HepG2 (cell line): ENCODE data around the gene ADAMTS17. TPM values are rescaled to one million over a fixed set of nuclear protein-coding genes. Genes with fewer than 3 reads are reported as not detected.

Experiments
- ATAC-seq: fragments of 200-7000 bp; cut with Tn5 transposase; 3 replicates; pipeline ENCODE4 v1.9.1; 2020; ENCODE audit warnings: mild to moderate bottlenecking, moderate library complexity
- BruUV-seq: library from RNA; stranded (reverse); fragments of 400-500 nt; replicated peaks from 2 replicates; lab custom pipeline; 2021; lab: Mats Ljungman, UMichigan
- CTCF ChIA-PET: fragments of 300-600 bp; formaldehyde crosslinking; extraction: SDS; loops from one replicate; lab custom pipeline; 2021; ENCODE audit warnings: low total read pairs, inconsistent platforms, low intra/inter-chr PET ratio; lab: Yijun Ruan, JAX
- POLR2A ChIA-PET: fragments of 350-600 bp; sonication (Branson Sonifier 250); formaldehyde crosslinking; loops from one replicate; lab custom pipeline; 2020; ENCODE audit warnings: antibody characterized with exemption, inconsistent platforms; lab: Yijun Ruan, JAX
- DNase-seq: peaks from one replicate; pipeline ENCODE4 v3.0.0-alpha.2; 2015; ENCODE audit warnings: low spot score
- FAIRE-seq: peaks from 3 replicates; lab custom pipeline; 2011; peaks lifted over from hg19 to GRCh38; lab: Jason Lieb, UNC
- H2AFZ ChIP-seq: one replicate; pipeline ENCODE4 v1.6.1; 2011; ENCODE audit warnings: low read length, inconsistent platforms
- H3K27ac ChIP-seq: fragments of 300-600 bp; 3 replicates; pipeline ENCODE4 v1.8.0; 2011; ENCODE audit warnings: mixed run types, mild to moderate bottlenecking, mixed read lengths, low read length, inconsistent platforms; ENCODE audit not compliant: insufficient read depth; ENCODE audit errors: extremely low read length
- H3K27me3 ChIP-seq, 2 experiments: fragments of 200-600 bp in 1 of 2; 2 replicates in 1 of 2; 3 replicates in 1 of 2; pipeline versions ENCODE4 v1.6.0 to v1.8.0; 2011; ENCODE audit warnings: low read length in 2 of 2, mild to moderate bottlenecking in 2 of 2, moderate library complexity in 2 of 2, inconsistent platforms in 1 of 2; ENCODE audit not compliant: insufficient read depth in 2 of 2, control insufficient read depth in 1 of 2
- H3K36me3 ChIP-seq, 2 experiments: fragments of 200-600 bp in 1 of 2; replicated peaks in 1 of 2; 2 replicates in 1 of 2; 3 replicates in 1 of 2; pipeline versions ENCODE4 v1.5.1 to v1.8.0; 2011; ENCODE audit warnings: low read length in 2 of 2, inconsistent platforms in 1 of 2; ENCODE audit not compliant: insufficient read depth in 2 of 2, control insufficient read depth in 1 of 2
- H3K4me1 ChIP-seq: 2 replicates; pipeline ENCODE4 v1.5.1; 2012; ENCODE audit warnings: low read length, inconsistent platforms; ENCODE audit not compliant: insufficient read depth
- H3K4me2 ChIP-seq: 2 replicates; pipeline ENCODE4 v1.6.0; 2011; ENCODE audit warnings: low read depth, low read length, inconsistent platforms
- H3K4me3 ChIP-seq, 3 experiments: fragments of 200-600 bp in 1 of 3; sonication (generic), shearing (Covaris generic) in 1 of 3; replicated peaks in 1 of 3; 2 replicates each; pipeline ENCODE4 v1.5.1; 2011 to 2016; ENCODE audit warnings: low read length in 3 of 3, inconsistent platforms in 2 of 3, low read depth in 2 of 3, mild to moderate bottlenecking in 2 of 3, control low read depth in 1 of 3, mixed read lengths in 1 of 3; ENCODE audit not compliant: insufficient read depth in 1 of 3
- H3K79me2 ChIP-seq: one replicate; pipeline ENCODE4 v1.6.1; 2011; ENCODE audit warnings: low read length, inconsistent platforms; ENCODE audit not compliant: insufficient read depth
- H3K9ac ChIP-seq: 2 replicates; pipeline ENCODE4 v1.6.0; 2011; ENCODE audit warnings: mild to moderate bottlenecking, low read depth, low read length, inconsistent platforms; ENCODE audit not compliant: insufficient read depth
- H3K9me3 ChIP-seq: 2 replicates; pipeline ENCODE4 v1.5.1; 2012; ENCODE audit warnings: mild to moderate bottlenecking, low read length
- H4K20me1 ChIP-seq: 2 replicates; pipeline ENCODE4 v1.6.0; 2011; ENCODE audit warnings: inconsistent platforms, mild to moderate bottlenecking, low read length, moderate library complexity; ENCODE audit not compliant: insufficient read depth
- HNRNPLL ChIP-seq: fragments of 200-400 bp; formaldehyde crosslinking; IDR thresholded peaks from 2 replicates; pipeline ENCODE4 v1.6.1; 2017; ENCODE audit warnings: mild to moderate bottlenecking, low read depth, low read length; ENCODE audit not compliant: poor library complexity, severe bottlenecking
- NR2C2 ChIP-seq: sonication (generic); formaldehyde crosslinking; IDR thresholded peaks from 2 replicates; pipeline ENCODE4 v1.4.0; 2020; ENCODE audit warnings: missing genetic modification reagents, mild to moderate bottlenecking, moderate library complexity, borderline replicate concordance
- SNAI1 ChIP-seq: sonication (generic); formaldehyde crosslinking; IDR thresholded peaks from 2 replicates; pipeline ENCODE4 v1.5.0; 2020; ENCODE audit warnings: mild to moderate bottlenecking, missing genetic modification reagents, borderline replicate concordance
- ZFP1 ChIP-seq: IDR thresholded peaks from 2 replicates; pipeline ENCODE4 v1.6.1; 2016
- ZNF468 ChIP-seq: sonication (generic); formaldehyde crosslinking; IDR thresholded peaks from 2 replicates; pipeline ENCODE4 v1.8.0; 2022; ENCODE audit warnings: mild to moderate bottlenecking, moderate library complexity, missing genetic modification reagents
- ZNF713 ChIP-seq: sonication (generic); formaldehyde crosslinking; IDR thresholded peaks from 2 replicates; pipeline ENCODE4 v1.4.0; 2020; ENCODE audit warnings: mild to moderate bottlenecking, missing genetic modification reagents
- WGBS: methylation state at CpG from one replicate; pipeline ENCODE4 v1.1.6; 2017; ENCODE audit warnings: low lambda C conversion rate; 5-methylcytosine and 5-hydroxymethylcytosine counted together
- in situ Hi-C: cut with HindIII; loops from 2 replicates; pipeline ENCODE4 v1.10.0; 2017; ENCODE audit warnings: low pct_unique_long_range_greater_than_20kb; ENCODE audit not compliant: extremely low pct_ligation_motif_present
- intact Hi-C: fragments of 100-400 bp; cut with micrococcal nuclease; formaldehyde crosslinking; loops from one replicate; pipeline ENCODE4 v1.10.0; 2022; ENCODE audit not compliant: unreplicated experiment
- polyA plus RNA-seq, 8 experiments: library from polyadenylated mRNA; depleted of rRNA in 3 of 8; stranded (reverse) in 7 of 8; unstranded in 1 of 8; fragments of >200 nt; fragmentation: Illumina TruSeq in 4 of 8; extraction: Trizol in 4 of 8; gene quantifications; 2 replicates each; pipeline versions ENCODE4 v1.2.1 to v1.2.3, GENCODE V29; 2011 to 2016; ENCODE audit warnings: low read depth in 4 of 8, missing spikeins in 1 of 8, mixed read lengths in 1 of 8; ENCODE audit not compliant: insufficient read depth in 1 of 8
- total RNA-seq, 5 experiments: library from RNA; depleted of rRNA; stranded (reverse); fragments of >200 nt; fragmentation: Illumina TruSeq; extraction: Trizol; gene quantifications; 2 replicates each; pipeline ENCODE4 v1.2.3, GENCODE V29; 2016; ENCODE audit warnings: low read depth in 1 of 5
- TF ChIP-seq, protein P1 (sequence below): sonication (generic); formaldehyde crosslinking; conservative IDR thresholded peaks from 2 replicates; pipeline ENCODE4 v1.4.0; 2020; ENCODE audit warnings: missing genetic modification reagents
- TF ChIP-seq, protein P2 (sequence below): sonication (generic); formaldehyde crosslinking; IDR thresholded peaks from 2 replicates; pipeline ENCODE4; 2020; ENCODE audit warnings: missing genetic modification reagents, mild to moderate bottlenecking, borderline replicate concordance
- TF ChIP-seq, protein P3 (sequence below): sonication (generic); formaldehyde crosslinking; IDR thresholded peaks from 2 replicates; pipeline ENCODE4 v1.4.0; 2020; ENCODE audit warnings: mild to moderate bottlenecking, missing genetic modification reagents

Gene ADAMTS17
- total and polyA plus RNA-seq, 2 of the 13 experiments (the other 11 are each of a cell fraction or from before 2014, with no cell fraction given): 0.02 to 0.04 TPM

DNA sequence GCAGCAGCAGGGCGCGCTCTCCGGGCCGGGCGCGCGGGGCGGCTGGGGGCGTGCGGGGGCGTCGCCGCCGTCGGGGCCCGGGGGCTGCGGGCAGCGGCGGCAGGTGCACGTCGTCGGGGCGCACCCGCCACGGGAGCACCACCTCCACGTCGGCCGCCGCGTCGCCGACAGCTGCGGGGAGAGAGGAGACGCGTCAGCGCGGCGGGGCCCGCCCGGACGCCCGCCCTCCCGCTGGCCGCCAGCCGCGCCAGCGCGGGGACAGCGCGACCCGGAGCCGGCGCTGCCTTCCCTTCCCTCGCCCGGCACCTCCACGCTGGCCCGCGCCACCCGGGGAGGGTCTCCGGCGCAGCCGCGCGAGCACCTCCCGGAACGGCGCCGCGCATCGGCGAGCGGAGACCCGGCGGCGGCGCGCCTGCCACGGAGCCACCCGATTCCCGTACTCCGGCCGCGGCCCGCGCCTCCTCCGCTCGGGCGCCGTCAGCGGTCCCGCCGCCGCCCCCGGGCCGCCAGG is 481 bp downstream of the ADAMTS17 start:
- POLR2A ChIA-PET: no interaction called here
- no peak overlapping the region for H2AFZ ChIP-seq
- in situ Hi-C loops: loop anchor here (25.0 kb wide), 2 partner anchors 404 to 1079 kb away; partner anchors contain the start of gene LRRC28
- no peaks in the 10 kb centered on the region for H4K20me1 ChIP-seq
- no peaks in the 10 kb centered on the region for H3K9me3 ChIP-seq
- WGBS: no CpG with 5 or more reads among the region's 95 CpGs
- H3K27ac ChIP-seq: no peak overlapping the region
- peak overlapping the region; percentile 48 to 69 (median 55); a peak in 4 of 6 replicates for H3K4me3 ChIP-seq
- CTCF ChIA-PET: interaction anchor here (1.3 to 1.9 kb wide), 2 partner anchors 9 to 42 kb away, joined by 3 to 12 read pairs; no protein-coding TSS in a partner anchor
- no peak for DNase-seq
- ATAC-seq: no peak
- H3K9ac ChIP-seq: no peak overlapping the region
- BruUV-seq: no TSS peak
- peaks cover 14% of the 10 kb centered on the region for H3K4me1 ChIP-seq
- H3K36me3 ChIP-seq: no peaks in the 10 kb centered on the region
- H3K27me3 ChIP-seq: peaks cover 2 to 31% of the 10 kb centered on the region in 2 experiments
- FAIRE-seq: no peak
- H3K79me2 ChIP-seq: no peaks in the 10 kb centered on the region
- H3K4me2 ChIP-seq: peak overlapping the region; percentile 66
- no peak for TF ChIP-seq NR2C2 (CRISPR knock-in tag)
- TF ChIP-seq, protein P1, sequence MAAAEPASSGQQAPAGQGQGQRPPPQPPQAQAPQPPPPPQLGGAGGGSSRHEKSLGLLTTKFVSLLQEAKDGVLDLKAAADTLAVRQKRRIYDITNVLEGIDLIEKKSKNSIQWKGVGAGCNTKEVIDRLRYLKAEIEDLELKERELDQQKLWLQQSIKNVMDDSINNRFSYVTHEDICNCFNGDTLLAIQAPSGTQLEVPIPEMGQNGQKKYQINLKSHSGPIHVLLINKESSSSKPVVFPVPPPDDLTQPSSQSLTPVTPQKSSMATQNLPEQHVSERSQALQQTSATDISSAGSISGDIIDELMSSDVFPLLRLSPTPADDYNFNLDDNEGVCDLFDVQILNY (CRISPR knock-in tag): no peak
- TF ChIP-seq HNRNPLL: peak; percentile 64
- intact Hi-C loops: loop anchor here (5.0 kb wide), 1 partner anchor 41 kb away; no protein-coding TSS in a partner anchor

DNA sequence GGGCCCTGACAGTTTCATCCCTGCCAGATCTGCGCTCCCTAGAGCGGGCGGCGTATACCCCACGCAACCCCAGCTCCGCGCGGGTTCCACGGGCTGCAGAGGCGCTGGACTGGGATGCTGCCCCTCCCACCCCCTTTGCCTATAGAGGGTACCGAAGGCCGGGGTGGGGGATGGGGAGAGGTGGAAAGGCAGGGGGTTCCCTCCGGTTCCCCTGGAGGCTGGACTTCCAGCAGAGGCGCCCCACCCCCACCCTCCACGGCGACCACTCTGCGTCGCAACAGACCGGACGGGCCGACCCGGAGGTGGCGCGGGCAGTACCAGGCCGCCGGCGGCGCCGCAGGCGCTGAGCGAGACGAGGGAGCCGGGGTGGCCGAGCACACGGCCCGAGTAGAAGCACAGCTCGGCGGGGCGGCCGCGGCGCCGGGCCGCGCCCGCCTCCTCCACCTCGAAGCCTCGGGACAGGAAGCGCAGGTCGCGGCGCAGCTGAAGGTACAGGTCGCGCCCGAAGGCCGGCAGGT is 995 bp downstream of the ADAMTS17 start:
- intact Hi-C loops (loop anchor here (5.0 kb wide), 1 partner anchor 42 kb away; no protein-coding TSS in a partner anchor), in situ Hi-C loops (loop anchor here (25.0 kb wide), 2 partner anchors 403 to 1078 kb away; partner anchors contain the start of gene LRRC28)
- no TSS peak for BruUV-seq
- 76% methylated on average over 46 of the region's 56 CpGs for WGBS
- POLR2A ChIA-PET: no interaction called here
- Histone ChIP-seq H3K9ac (no peak overlapping the region), H3K27me3 (peaks cover 2 to 31% of the 10 kb centered on the region in 2 experiments), H3K36me3 (no peaks in the 10 kb centered on the region), H4K20me1 (no peaks in the 10 kb centered on the region), H2AFZ (no peak overlapping the region), H3K4me1 (peaks cover 14% of the 10 kb centered on the region), H3K4me3 (no peak overlapping the region), H3K27ac (no peak overlapping the region), H3K4me2 (no peak overlapping the region), H3K9me3 (no peaks in the 10 kb centered on the region), H3K79me2 (no peaks in the 10 kb centered on the region)
- no peak for DNase-seq
- FAIRE-seq: no peak
- CTCF ChIA-PET: no interaction called here
- no peak for ATAC-seq
- no peak for TF ChIP-seq ZNF468 (CRISPR knock-in tag)
- TF ChIP-seq SNAI1 (CRISPR knock-in tag): no peak
- TF ChIP-seq, protein P2, sequence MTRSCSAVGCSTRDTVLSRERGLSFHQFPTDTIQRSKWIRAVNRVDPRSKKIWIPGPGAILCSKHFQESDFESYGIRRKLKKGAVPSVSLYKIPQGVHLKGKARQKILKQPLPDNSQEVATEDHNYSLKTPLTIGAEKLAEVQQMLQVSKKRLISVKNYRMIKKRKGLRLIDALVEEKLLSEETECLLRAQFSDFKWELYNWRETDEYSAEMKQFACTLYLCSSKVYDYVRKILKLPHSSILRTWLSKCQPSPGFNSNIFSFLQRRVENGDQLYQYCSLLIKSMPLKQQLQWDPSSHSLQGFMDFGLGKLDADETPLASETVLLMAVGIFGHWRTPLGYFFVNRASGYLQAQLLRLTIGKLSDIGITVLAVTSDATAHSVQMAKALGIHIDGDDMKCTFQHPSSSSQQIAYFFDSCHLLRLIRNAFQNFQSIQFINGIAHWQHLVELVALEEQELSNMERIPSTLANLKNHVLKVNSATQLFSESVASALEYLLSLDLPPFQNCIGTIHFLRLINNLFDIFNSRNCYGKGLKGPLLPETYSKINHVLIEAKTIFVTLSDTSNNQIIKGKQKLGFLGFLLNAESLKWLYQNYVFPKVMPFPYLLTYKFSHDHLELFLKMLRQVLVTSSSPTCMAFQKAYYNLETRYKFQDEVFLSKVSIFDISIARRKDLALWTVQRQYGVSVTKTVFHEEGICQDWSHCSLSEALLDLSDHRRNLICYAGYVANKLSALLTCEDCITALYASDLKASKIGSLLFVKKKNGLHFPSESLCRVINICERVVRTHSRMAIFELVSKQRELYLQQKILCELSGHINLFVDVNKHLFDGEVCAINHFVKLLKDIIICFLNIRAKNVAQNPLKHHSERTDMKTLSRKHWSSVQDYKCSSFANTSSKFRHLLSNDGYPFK (CRISPR knock-in tag): no peak
- no peak for TF ChIP-seq ZFP1 (CRISPR knock-in tag)
- TF ChIP-seq, protein P3, sequence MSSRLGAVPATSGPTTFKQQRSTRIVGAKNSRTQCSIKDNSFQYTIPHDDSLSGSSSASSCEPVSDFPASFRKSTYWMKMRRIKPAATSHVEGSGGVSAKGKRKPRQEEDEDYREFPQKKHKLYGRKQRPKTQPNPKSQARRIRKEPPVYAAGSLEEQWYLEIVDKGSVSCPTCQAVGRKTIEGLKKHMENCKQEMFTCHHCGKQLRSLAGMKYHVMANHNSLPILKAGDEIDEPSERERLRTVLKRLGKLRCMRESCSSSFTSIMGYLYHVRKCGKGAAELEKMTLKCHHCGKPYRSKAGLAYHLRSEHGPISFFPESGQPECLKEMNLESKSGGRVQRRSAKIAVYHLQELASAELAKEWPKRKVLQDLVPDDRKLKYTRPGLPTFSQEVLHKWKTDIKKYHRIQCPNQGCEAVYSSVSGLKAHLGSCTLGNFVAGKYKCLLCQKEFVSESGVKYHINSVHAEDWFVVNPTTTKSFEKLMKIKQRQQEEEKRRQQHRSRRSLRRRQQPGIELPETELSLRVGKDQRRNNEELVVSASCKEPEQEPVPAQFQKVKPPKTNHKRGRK (CRISPR knock-in tag): no peak
- no peak for TF ChIP-seq ZNF713 (CRISPR knock-in tag)
